ENCODE data around the gene LMF2.
"Not testable (repeated sequence)": the region's sequence is repeated elsewhere in the genome, so short reads cannot be mapped to it uniquely, and the experiment has no call there.

Gene LMF2

GRCh38 chr22:50533856-50534711 lies 26.6 kb upstream of the LMF2 start:
- DNase-seq: not testable (repeated sequence)

DNA sequence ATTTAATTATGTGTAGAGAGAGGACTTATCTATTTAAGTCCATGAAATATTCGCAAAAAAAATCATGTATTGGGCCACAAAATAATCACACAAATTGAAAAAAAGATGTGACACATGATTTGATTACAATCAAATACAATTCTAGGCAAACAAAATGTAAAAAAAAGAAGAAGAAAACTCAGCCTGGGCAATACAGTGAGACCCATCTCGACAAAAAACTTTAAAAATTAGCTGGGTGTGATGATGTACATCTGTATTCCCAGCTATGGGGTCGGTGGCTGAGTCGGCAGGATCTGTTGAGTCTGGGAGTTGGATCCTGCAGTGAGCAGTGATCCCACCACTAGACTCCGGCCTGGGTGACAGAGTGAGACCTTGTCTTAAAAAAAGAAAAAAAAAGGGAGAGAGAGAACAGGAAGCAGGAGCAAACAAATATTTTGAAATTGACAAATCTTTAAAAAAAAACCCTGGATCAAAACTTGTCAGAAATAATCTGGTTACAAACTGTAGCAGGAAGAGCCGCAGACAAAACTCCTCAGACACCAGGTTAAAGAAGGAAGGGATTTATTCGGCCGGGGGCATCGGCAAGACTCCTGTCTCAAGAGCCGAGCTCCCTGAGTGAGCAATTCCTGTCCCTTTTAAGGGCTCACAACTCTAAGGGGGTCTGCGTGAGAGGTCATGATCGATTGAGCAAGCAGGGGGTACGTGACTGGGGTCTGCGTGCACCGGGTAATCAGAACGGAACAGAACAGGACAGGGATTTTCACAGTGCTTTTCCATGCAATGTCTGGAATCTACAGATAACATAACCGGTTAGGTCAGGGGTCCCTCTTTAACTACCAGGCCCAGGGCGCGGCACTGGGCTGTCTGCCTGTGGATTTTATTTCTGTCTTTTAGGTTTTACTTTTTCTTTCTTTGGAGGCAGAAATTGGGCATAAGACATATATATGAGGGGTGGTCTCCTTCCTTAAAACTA lies 25.6 kb upstream of the LMF2 start:
- DNase-seq: no peak

DNA sequence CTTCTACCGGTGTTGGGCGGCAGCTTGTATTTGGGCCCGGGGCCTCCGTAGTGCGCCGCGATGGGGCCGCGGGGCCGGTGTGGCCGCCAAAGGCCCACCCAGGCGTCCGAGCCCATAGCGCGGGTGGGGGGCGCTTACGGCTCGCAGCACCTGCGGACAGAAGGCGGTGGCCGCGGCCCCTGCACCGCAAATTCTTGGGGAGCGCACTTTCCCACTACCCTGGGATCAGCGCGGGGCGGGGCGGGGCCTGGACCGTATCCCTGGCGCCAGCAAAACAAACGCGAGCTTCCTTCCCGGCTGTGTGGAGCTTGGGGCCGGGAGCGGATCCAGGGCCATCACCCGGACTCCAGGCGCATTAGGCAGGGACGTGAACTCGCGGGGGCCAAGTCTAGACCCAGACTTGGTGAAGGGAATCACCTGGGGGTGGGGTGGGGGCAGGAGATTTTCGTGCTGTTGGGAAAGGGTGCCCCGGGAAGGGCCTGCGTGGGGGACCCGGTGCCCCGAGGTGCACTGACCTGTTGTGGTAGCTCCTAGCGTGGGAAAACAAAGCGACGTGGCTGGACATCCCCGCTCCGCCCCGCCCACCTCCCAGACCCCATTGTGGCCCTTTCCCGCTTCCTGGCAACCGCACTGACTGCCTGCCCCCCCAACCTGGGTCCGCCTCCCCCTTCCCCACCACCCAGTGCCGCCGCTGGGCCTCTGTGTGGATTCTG lies 24.6 kb upstream of the LMF2 start:
- DNase-seq: no peak

- DNase-seq: no peak
These were observed 24.1 kb upstream of the LMF2 start for GRCh38 chr22:50531546-50531961.

- DNase-seq: no peak
These were observed 23.5 kb upstream of the LMF2 start for GRCh38 chr22:50530877-50531545.

- DNase-seq: no peak
These were observed 23.0 kb upstream of the LMF2 start for GRCh38 chr22:50530580-50530876.

GRCh38 chr22:50529897-50530579 lies 22.5 kb upstream of the LMF2 start, which contains the start of gene TYMP:
TYMP (minus strand) TSS chr22:50530012; CDS start chr22:50529709, 303 bp downstream.
- DNase-seq: no peak

DNA sequence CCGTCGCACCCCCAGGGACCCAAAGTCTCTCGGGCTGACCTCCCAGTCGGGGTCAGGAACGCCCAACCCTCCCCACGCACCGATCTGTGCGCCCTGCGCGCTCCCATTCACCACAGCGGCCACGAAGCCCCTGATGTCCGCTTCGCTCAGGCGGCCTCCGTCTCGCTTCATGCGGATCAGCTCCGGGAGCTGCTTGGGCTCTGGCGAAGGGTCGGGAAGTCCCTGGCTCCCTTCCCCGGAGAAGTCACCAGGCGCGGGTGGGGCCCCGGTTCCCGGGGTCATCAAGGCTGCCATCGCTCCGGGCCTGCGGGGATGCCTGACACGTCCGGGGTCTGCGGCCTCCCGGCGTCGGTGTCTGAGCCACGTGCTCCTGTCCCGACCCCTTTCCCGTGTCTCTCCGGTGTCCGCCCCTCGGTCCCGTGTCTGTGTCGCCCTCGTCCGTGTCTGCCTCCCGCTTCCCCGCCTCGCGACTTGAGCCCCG lies 22.0 kb upstream of the LMF2 start:
- no peak for DNase-seq

DNA sequence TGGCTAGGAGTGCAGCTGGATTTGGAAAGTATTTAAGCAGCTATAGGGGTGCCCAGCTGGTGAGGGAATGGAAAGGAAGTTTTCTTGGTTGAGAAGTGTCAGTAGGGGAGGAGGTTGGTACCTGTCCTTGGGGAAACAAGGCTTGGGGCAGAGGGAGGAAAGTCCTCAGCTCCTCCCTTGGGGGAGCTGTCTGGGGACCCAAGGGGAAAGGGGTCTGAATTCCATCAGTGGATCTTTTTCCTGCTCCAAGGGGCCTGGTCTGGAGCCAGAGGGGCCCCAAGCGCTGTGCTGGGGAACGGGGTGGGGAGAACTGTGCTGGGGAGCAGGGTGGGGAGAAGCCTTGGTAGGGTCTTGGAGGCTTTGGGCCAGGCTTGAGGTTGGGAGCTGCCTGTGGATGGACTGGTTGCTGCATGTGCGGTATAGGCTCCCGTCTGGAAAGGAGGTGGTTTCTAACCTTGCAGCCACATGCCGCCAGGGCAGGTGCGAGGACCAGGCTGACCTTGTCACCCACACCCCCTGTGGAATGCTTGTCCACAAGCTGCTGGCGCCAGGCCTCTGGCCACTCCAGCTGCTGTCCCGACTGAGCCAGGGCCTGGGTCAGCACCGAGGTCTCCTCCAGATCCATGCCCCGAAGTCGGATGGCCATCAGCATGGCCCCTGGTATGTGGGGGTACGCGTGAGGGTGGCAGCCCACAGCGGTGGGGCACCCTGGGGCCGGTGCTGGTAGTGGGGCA lies 21.3 kb upstream of the LMF2 start:
- DNase-seq: no peak

- no peak for DNase-seq
These were observed 20.6 kb upstream of the LMF2 start for GRCh38 chr22:50527921-50528681.

DNA sequence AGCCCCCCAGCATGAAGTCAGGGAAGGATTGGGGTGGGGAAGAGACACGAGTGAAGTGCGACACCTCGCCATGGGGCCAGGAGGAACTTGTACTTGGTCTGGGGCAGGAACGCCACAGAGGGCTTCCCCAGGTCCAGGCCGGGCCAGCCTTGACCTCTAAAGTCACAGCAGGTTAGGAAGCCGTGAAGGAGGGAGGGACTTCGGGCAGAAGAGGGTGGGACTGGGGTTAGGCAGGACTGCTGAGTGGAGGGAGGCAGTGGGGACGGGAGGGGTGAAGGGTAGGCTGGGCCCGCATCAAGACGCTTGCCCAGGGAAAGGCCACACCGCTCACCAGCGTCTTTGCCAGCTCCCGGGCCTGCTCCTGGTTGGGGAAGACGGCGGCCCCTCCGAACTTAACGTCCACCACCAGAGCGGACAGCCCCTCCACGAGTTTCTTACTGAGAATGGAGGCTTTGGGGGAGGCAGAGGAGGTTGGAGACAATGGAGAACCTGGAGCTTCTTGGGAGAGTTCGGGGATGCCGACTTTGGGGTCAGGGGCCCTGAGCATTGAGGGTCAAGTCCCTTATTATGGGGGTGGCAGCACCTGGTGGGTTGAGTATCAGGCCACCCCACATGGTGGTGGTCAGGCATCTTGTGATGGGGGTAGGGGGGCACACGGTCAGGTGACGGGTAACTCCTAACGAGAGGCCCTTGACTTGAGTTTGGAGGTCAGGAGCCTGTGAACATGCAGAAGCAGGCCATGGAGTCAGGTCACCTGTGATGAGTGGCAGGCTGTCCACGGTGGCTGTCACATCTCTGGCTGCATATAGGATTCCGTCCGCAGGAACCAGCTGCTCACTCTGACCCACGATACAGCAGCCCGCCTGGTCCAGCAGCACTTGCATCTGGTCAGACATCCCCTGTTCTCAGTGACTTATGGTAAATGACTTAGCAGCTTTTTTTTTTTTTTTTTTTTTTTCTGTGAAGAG lies 19.6 kb upstream of the LMF2 start:
- no peak for DNase-seq

DNA sequence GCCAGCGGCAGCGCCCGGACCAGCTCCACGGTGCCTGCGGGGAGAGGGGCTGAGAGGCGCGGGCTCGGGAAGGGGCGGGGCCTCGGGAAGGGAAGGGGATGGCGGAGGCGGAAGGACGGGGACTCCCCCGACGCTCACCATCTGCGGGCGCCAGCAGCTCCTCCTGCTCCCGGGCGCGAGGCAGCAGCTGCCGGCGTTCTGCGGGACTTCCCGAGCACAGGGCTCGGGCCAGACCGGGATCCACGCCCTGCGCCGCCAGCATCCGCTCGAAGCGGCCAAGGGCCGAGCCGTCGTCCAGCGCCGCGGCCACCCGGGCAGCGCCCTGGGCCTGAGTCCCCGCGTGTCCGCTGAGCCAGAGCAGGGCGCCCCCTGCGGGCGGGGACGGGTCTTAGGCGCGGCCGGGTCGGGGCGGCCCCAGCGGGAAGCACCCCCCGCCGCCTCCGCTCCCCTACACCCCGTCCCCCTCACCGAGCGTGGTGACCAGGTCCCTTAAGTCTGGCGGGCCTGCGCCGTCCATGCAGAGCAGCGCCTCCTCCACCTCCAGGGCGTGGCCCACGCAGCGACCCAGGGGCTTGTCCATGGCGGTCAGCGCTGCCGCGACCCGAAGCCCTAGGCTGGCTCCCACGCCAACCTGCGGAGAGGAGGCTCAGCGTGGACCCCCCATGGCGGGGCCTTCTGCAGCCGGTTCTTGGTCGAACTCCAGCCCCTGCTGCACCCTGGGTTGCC lies 18.8 kb upstream of the LMF2 start:
- peak; percentile 59 to 77 for DNase-seq

DNA sequence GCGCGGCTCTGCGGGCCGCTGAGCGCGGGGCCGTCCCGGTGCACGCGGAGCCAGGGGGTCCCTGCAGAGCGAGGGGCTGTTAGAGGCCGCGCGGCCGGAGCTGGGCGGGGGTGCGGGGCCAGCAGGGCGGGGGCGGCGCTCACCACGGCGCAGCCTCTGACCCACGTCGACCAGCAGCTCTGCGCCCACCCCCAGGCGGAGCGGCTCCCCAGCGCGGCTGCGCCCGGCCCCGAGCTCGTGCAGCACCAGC lies 18.3 kb upstream of the LMF2 start:
- no peak for DNase-seq

- peak; percentile 88 to 89 for DNase-seq
These were observed 17.8 kb upstream of the LMF2 start, which contains the start of gene SCO2 for GRCh38 chr22:50525104-50525857. SCO2 (minus strand) TSS chr22:50525598; CDS start chr22:50524411, 1,187 bp downstream.

- no peak for DNase-seq
These were observed 17.2 kb upstream of the LMF2 start for GRCh38 chr22:50524676-50525103.

DNA sequence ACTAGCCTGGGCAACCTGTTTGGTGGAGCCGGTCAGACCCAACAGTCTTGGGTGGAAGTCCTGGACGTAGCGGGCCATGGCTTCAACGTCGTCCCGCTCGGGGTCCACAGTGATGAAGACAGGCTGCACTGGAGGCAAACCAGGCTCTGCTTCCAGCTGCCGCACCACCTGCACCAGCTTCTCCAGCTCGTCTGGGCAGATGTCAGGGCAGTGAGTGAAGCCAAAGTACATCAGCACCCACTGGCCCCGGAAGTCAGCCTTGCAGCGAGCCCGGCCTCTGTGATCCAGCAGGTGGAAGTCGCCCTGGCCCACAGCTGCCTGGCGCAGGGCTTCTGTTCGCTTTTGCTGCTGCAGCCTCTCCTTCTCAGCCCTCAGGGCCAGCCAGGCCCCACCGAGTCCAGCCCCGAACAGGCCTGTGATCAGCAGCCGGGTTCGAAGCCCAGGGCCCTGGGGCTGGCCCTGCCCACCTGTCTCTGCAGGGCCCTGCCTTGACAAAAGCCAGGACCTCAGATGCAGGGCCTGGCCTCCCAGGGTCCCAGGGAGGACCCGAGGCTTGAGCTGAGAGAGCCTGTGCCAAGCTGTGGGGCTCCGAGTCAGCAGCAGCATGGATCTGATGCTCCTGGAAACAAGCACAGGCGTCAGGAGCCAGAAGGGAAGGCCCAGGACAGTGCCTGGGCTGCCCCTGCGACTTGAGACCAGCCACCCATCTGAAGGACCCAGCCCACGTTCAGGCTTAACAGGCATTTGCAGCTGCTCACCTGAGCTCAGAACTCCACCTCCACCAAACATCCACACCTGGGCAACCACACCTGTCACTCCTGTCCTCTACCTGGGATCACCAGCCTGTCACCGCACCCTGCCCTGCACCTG lies 16.5 kb upstream of the LMF2 start:
- no peak for DNase-seq

- no peak for DNase-seq
These were observed 15.9 kb upstream of the LMF2 start for GRCh38 chr22:50523458-50523805.

Measured in hippocampal formation (tissue), 2 donors.